Caco-2 (cell line): ENCODE results near the gene NTNG2. TPM values are rescaled to one million over a fixed set of nuclear protein-coding genes. Genes with fewer than 3 reads are reported as not detected.

Experiments used
- BruUV-seq: library from RNA; stranded (reverse); fragments of 400-500 nt; replicated peaks from 2 replicates; lab custom pipeline; 2021; lab: Mats Ljungman, UMichigan
- CTCF ChIA-PET: fragments of 300-600 bp; sonication (Branson Sonifier 250); formaldehyde crosslinking; loops from one replicate; lab custom pipeline; 2022; ENCODE audit warnings: antibody characterized with exemption; lab: Charles Lee
- POLR2A ChIA-PET: fragments of 300-600 bp; sonication (Branson Sonifier 250); formaldehyde crosslinking; loops from one replicate; lab custom pipeline; 2022; ENCODE audit warnings: antibody characterized with exemption; lab: Charles Lee
- DNase-seq, 2 experiments: peaks; one replicate each; pipeline versions ENCODE4 v3.0.0 to v3.0.0-alpha.2; 2020 to 2022
- H3K27me3 ChIP-seq: replicated peaks from 2 replicates; pipeline ENCODE4 v1.6.0; 2011; ENCODE audit warnings: low read length; ENCODE audit not compliant: control insufficient read depth, insufficient read depth
- H3K36me3 ChIP-seq: 2 replicates; pipeline ENCODE4 v1.5.1; 2011; ENCODE audit warnings: low read length; ENCODE audit not compliant: control insufficient read depth, insufficient read depth
- H3K4me1 ChIP-seq: fragments of 250-450 bp; sonication (Bioruptor Pico); 2 replicates; pipeline ENCODE4 v1.5.1; 2020; ENCODE audit warnings: mild to moderate bottlenecking
- H3K4me3 ChIP-seq: 2 replicates; pipeline ENCODE4 v1.5.1; 2011; ENCODE audit warnings: low read depth, mild to moderate bottlenecking, control low read depth, low read length
- H3K9me3 ChIP-seq: fragments of 250-450 bp; sonication (Bioruptor Pico); 2 replicates; pipeline ENCODE4 v1.5.1; 2020; ENCODE audit warnings: mild to moderate bottlenecking, moderate library complexity
- H3K27ac Mint-ChIP-seq: one replicate; pipeline ENCODE4 v1.8.0; 2022; ENCODE audit warnings: mixed read lengths; ENCODE audit not compliant: unreplicated experiment
- H3K27me3 Mint-ChIP-seq: one replicate; pipeline ENCODE4 v1.8.0; 2022; ENCODE audit warnings: mixed read lengths; ENCODE audit not compliant: insufficient read depth, unreplicated experiment
- H3K36me3 Mint-ChIP-seq: one replicate; pipeline ENCODE4 v1.8.0; 2022; ENCODE audit warnings: mild to moderate bottlenecking, mixed read lengths; ENCODE audit not compliant: insufficient read depth, unreplicated experiment
- H3K4me1 Mint-ChIP-seq: one replicate; pipeline ENCODE4 v1.8.0; 2022; ENCODE audit warnings: low read depth, mixed read lengths; ENCODE audit not compliant: unreplicated experiment
- H3K4me3 Mint-ChIP-seq: one replicate; pipeline ENCODE4 v1.8.0; 2022; ENCODE audit warnings: mild to moderate bottlenecking, moderate library complexity, mixed read lengths; ENCODE audit not compliant: unreplicated experiment
- H3K9me3 Mint-ChIP-seq: one replicate; pipeline ENCODE4 v1.8.0; 2022; ENCODE audit warnings: mixed read lengths; ENCODE audit not compliant: unreplicated experiment
- intact Hi-C: fragments of 100-400 bp; cut with micrococcal nuclease; formaldehyde crosslinking; loops from one replicate; pipeline ENCODE4 v1.10.0; 2022; ENCODE audit not compliant: unreplicated experiment
- total RNA-seq: library from RNA; stranded (reverse); gene quantifications from 2 replicates; pipeline ENCODE4 v1.2.3, GENCODE V29; 2022
- TF ChIP-seq, protein P1 (sequence below), 2 experiments: fragments of 200-600 bp in 1 of 2; IDR thresholded peaks; 1 replicate in 1 of 2; 2 replicates in 1 of 2; pipeline versions ENCODE4 v1.5.1 to v1.8.0; 2011 to 2022; ENCODE audit warnings: antibody characterized with exemption in 1 of 2, control low read depth in 1 of 2, inconsistent platforms in 1 of 2, low read depth in 1 of 2, low read length in 1 of 2, mild to moderate bottlenecking in 1 of 2, moderate library complexity in 1 of 2; ENCODE audit not compliant: insufficient read depth in 1 of 2, severe bottlenecking in 1 of 2, unreplicated experiment in 1 of 2

NTNG2 gene
- total RNA-seq, 1 experiment from 2014 or later: not detected

DNA sequence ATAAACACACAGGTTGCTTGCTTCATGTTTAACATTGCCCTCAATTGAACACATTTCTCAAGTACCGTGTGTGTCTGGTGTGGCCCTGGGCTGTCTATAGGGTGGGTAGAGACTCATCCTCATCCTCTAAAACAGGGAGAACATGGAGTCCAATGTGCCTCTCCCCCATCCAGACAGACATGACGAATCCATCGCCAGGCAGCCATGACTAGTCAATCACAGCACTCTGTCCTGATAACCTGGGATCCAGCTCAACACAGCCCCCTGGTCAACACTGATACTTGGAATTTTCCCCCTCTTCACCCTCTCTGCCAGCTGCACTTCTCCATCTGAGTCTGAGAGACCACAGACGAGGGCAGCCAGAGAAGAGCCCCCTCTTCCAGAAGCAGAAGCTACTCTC lies 10.7 kb upstream of the NTNG2 start:
- H3K27ac Mint-ChIP-seq: no peak overlapping the region
- Histone ChIP-seq H3K4me1 (no peaks in the 10 kb centered on the region), H3K27me3 (peaks cover 1% of the 10 kb centered on the region), H3K36me3 (no peaks in the 10 kb centered on the region), H3K4me3 (no peak overlapping the region), H3K9me3 (no peaks in the 10 kb centered on the region)
- ChIA-PET POLR2A (no interaction called here), CTCF (no interaction called here)
- DNase-seq: no peak
- H3K27me3 Mint-ChIP-seq: peaks cover 35% of the 10 kb centered on the region
- no TSS peak for BruUV-seq
- H3K36me3 Mint-ChIP-seq: no peaks in the 10 kb centered on the region
- no peaks in the 10 kb centered on the region for H3K4me1 Mint-ChIP-seq
- intact Hi-C loops: no loop called here
- H3K4me3 Mint-ChIP-seq: no peak overlapping the region
- TF ChIP-seq, protein P1, sequence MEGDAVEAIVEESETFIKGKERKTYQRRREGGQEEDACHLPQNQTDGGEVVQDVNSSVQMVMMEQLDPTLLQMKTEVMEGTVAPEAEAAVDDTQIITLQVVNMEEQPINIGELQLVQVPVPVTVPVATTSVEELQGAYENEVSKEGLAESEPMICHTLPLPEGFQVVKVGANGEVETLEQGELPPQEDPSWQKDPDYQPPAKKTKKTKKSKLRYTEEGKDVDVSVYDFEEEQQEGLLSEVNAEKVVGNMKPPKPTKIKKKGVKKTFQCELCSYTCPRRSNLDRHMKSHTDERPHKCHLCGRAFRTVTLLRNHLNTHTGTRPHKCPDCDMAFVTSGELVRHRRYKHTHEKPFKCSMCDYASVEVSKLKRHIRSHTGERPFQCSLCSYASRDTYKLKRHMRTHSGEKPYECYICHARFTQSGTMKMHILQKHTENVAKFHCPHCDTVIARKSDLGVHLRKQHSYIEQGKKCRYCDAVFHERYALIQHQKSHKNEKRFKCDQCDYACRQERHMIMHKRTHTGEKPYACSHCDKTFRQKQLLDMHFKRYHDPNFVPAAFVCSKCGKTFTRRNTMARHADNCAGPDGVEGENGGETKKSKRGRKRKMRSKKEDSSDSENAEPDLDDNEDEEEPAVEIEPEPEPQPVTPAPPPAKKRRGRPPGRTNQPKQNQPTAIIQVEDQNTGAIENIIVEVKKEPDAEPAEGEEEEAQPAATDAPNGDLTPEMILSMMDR (IDR thresholded peaks at IDR 0.05; ENCODE audit: insufficient read depth in 1 of 2, low read depth in 1 of 2, low read length in 1 of 2, severe bottlenecking in 1 of 2, unreplicated experiment in 1 of 2): no peak
- H3K9me3 Mint-ChIP-seq: no peaks in the 10 kb centered on the region

DNA sequence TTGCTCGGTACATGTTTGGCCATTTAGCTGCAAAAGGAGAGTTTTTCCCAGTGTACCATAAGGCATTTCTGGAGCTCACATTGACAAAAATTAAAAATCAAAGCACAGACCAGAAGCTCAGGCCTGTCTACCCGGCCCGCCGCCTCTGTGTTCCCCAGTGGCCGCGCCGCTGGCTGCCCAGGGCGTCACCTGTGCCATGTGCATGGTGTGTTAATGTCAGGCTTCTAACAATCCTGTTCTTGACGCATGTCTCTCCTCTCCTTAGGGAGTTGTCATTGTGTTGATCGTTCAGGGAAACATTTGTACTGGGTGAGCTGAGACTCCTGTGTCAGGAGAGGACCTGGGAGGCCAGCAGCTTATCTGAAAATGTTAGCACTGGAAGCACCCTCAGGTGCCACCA lies 9.6 kb upstream of the NTNG2 start:
- no peak for DNase-seq
- H3K4me3 Mint-ChIP-seq: no peak overlapping the region
- intact Hi-C loops: no loop called here
- no peak overlapping the region for H3K27ac Mint-ChIP-seq
- H3K27me3 ChIP-seq: peaks cover 1% of the 10 kb centered on the region
- H3K9me3 Mint-ChIP-seq: no peaks in the 10 kb centered on the region
- no peaks in the 10 kb centered on the region for H3K4me1 Mint-ChIP-seq
- TF ChIP-seq, protein P1 (IDR thresholded peaks at IDR 0.05; ENCODE audit: insufficient read depth in 1 of 2, low read depth in 1 of 2, low read length in 1 of 2, severe bottlenecking in 1 of 2, unreplicated experiment in 1 of 2): no peak
- H3K36me3 Mint-ChIP-seq: no peaks in the 10 kb centered on the region
- H3K4me3 ChIP-seq: no peak overlapping the region
- H3K36me3 ChIP-seq: no peaks in the 10 kb centered on the region
- BruUV-seq: no TSS peak
- H3K4me1 ChIP-seq: no peaks in the 10 kb centered on the region
- no peaks in the 10 kb centered on the region for H3K9me3 ChIP-seq
- POLR2A ChIA-PET: no interaction called here
- peaks cover 33% of the 10 kb centered on the region for H3K27me3 Mint-ChIP-seq
- CTCF ChIA-PET: no interaction called here

DNA sequence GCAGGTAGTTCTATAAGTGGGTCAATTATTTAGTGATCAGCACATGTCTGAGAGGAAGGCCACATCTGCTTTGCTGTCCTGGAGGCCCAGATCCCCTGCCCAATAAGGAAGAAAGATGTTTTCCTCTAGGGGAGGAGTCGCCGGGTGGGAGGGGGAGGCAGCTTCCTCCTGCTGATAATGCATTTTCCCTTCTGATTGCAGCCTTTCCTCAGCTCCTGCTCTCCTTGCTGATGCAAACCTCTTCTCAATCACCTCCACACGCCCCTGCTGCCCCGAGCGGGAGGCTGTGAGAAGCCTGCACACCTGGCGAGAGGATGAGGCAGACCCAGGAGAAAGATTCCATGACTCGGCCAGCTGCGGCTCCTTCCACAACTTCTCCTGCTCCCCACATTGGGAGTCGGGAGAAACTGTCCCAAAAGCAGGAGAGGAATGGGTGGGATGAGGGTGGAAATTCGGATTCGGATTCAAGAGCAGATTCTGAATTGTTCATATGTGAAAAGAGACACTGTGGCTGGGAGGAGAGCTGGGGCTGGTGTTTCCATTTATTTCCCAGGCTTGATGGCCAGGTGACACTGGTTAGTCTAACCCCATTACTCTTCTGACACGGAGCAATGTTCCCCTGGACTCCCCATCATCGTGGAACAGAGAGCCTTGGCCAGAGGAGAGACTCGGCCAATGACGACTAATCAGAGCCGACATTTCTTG lies 6.8 kb upstream of the NTNG2 start:
- H3K9me3 Mint-ChIP-seq: no peaks in the 10 kb centered on the region
- no peaks in the 10 kb centered on the region for H3K36me3 Mint-ChIP-seq
- no peak overlapping the region for H3K4me3 Mint-ChIP-seq
- H3K4me1 Mint-ChIP-seq: no peaks in the 10 kb centered on the region
- no peak overlapping the region for H3K4me3 ChIP-seq
- DNase-seq: no peak
- H3K27ac Mint-ChIP-seq: no peak overlapping the region
- no peaks in the 10 kb centered on the region for H3K4me1 ChIP-seq
- POLR2A ChIA-PET: no interaction called here
- peaks cover 1% of the 10 kb centered on the region for H3K27me3 ChIP-seq
- intact Hi-C loops: no loop called here
- BruUV-seq: no TSS peak
- CTCF ChIA-PET: no interaction called here
- H3K36me3 ChIP-seq: no peaks in the 10 kb centered on the region
- no peaks in the 10 kb centered on the region for H3K9me3 ChIP-seq
- TF ChIP-seq, protein P1 (IDR thresholded peaks at IDR 0.05; ENCODE audit: insufficient read depth in 1 of 2, low read depth in 1 of 2, low read length in 1 of 2, severe bottlenecking in 1 of 2, unreplicated experiment in 1 of 2): no peak
- peaks cover 34% of the 10 kb centered on the region for H3K27me3 Mint-ChIP-seq
